HG03571 (cell line): Measurements from ENCODE around the gene PLCB2.

Source experiments
- ATAC-seq: cut with Tn5 transposase; IDR thresholded peaks from one replicate; pipeline ENCODE4 v1.9.1; 2021; ENCODE audit not compliant: unreplicated experiment

PLCB2 gene

GRCh38 chr15:40253167-40253790 is 54.5 kb downstream of the PLCB2 start:
- no peak for ATAC-seq

GRCh38 chr15:40252438-40253166 is 55.1 kb downstream of the PLCB2 start:
- ATAC-seq: no peak

GRCh38 chr15:40252141-40252437 is 55.6 kb downstream of the PLCB2 start:
- ATAC-seq: no peak

- no peak for ATAC-seq
Measured at GRCh38 chr15:40251486-40252140, 56.1 kb downstream of the PLCB2 start.

- no peak for ATAC-seq
Measured at GRCh38 chr15:40250771-40251483, 56.8 kb downstream of the PLCB2 start.

GRCh38 chr15:40250304-40250656 is 57.5 kb downstream of the PLCB2 start:
- no peak for ATAC-seq

GRCh38 chr15:40249477-40250303 is 58.0 kb downstream of the PLCB2 start:
- ATAC-seq: no peak

- ATAC-seq: no peak
Measured at GRCh38 chr15:40248006-40248783, 59.5 kb downstream of the PLCB2 start.

- no peak for ATAC-seq
Measured at GRCh38 chr15:40247406-40247971, 60.2 kb downstream of the PLCB2 start.

- no peak for ATAC-seq
Measured at GRCh38 chr15:40246496-40247280, 61.0 kb downstream of the PLCB2 start.

- ATAC-seq: no peak
Measured at GRCh38 chr15:40245666-40246450, 61.9 kb downstream of the PLCB2 start.

- no peak for ATAC-seq
Measured at GRCh38 chr15:40244961-40245523, 62.7 kb downstream of the PLCB2 start.

- no peak for ATAC-seq
Measured at GRCh38 chr15:40243126-40243810, 64.5 kb downstream of the PLCB2 start.

- ATAC-seq: no peak
Measured at GRCh38 chr15:40242601-40243000, 65.1 kb downstream of the PLCB2 start.

- ATAC-seq: no peak
Measured at GRCh38 chr15:40242213-40242599, 65.5 kb downstream of the PLCB2 start.

- ATAC-seq: no peak
Measured at GRCh38 chr15:40241269-40242212, 66.2 kb downstream of the PLCB2 start.
